Activated CD8-positive, alpha-beta memory T cell treated with anti-CD3 and anti-CD28 coated beads for 48 hours (primary cell): Measurements from ENCODE around the gene NEAT1.

ENCODE experiments used
- DNase-seq, 3 experiments: peaks; one replicate each; pipeline ENCODE4 v3.0.0-alpha.2; 2020; ENCODE audit warnings: low read depth in 2 of 3, low spot score in 2 of 3

The NEAT1 gene

GRCh38 chr11:65479184-65480145 is 56.9 kb downstream of the NEAT1 start:
- DNase-seq: no peak

GRCh38 chr11:65482306-65482850 is 59.8 kb downstream of the NEAT1 start:
- no peak for DNase-seq

DNA sequence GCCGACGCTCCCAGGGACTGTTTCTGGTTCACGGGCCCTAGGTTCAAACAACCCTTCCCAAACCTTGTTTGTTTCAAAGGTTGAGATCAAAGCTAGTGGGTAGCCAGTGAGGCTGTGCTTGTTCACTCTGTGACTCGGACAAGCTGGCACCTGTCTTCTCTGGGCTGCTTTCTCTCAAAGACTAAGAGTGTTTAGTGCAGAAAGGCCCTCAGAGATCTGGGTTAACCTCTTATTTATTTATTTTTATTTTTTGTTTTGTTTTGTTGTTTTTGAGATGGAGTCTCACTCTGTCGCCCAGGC is 63.3 kb downstream of the NEAT1 start:
- no peak for DNase-seq

GRCh38 chr11:65486570-65487466 is 64.2 kb downstream of the NEAT1 start:
- no peak for DNase-seq

DNA sequence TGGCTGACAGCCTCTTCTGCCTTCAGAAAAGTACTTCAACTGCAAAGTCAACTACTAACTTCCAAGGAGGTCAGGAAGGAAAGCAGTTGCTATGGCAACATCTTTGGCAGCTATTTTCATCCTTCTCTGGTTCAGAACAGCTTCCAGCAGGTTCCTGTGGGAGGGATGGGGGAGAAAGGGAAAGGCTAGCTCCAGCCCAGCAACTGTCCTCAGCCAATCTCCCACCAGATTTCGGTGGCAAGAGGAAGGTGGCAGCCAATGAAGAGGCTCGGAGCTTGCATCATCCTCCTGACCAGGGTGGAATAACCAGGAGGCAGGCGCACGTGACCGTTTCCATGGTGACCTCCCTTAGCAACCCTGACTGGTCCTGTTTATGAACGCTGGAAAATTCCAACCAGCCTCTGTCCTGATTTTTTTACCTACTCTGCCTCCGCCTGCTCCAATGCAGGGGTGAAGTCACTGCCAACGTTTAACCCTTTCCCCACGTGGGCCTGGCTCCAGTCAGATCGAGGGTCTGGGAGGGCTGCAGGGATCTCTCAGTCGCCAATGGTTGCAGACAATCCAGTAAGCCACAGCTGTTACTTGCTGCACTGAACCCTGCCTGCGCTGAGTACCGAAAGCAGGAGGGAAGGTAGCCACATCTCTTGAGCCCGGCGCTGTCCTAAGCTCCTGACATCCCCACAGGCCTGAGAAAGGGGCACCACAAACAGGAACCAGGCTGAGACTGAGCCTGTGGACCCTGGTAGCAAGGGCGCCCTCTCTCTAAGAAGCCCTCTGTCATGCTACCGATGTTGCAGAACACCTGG is 65.1 kb downstream of the NEAT1 start:
- no peak for DNase-seq

GRCh38 chr11:65488273-65489034 is 65.9 kb downstream of the NEAT1 start:
- no peak for DNase-seq

GRCh38 chr11:65489035-65489705 is 66.6 kb downstream of the NEAT1 start:
- DNase-seq: no peak

GRCh38 chr11:65489706-65490320 is 67.2 kb downstream of the NEAT1 start:
- DNase-seq: no peak

DNA sequence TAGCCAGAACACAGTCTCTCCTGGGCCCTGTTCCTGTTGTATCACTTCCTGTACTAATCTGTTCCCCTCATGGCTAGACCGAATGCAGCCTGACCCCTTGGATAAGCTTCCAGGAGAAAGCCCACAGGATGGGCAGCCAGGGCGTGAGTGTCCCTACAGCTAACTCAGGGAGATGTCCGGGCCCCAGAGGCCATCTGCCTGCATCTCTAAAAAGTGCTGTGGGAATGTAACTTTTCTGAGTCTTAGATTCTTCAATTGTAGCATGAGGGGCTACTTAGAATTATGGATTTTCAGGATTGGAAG is 68.5 kb downstream of the NEAT1 start:
- no peak for DNase-seq

DNA sequence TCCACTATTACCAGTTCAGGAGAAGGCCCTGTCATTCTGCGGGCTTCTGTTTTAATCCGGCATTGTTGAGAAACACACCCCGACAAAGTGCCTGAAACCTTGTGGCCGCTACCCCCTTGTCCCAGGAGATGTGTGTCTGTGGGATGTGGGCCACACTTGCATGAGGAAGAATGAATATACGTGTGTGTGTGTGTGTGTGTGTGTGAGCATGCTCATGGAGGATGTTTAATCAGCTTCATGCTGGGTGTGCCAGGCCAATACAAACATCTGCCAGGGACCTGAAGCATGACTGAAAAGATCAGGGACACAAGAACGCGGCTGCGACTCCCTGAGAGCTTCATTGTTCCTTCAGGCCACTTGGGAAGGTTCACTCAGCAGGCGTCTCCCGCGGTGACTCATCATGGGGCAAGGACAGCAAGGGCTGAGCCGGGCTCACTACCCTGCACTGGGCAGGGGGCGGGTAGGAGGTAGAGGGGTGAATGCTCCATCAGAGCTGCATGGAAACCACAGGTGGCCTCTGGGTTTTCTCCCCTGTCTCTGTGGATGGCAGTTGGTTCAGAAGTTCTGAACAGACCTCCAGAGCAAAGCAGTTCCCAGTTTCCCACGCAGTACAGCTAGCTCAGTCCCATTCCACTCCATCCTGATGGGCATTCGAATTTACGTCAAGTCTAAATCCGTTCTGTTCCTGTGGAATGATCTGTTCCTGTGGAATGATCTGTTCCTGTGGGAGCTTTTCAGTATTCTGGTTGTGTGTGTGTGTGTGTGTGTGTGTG is 69.2 kb downstream of the NEAT1 start:
- no peak for DNase-seq

GRCh38 chr11:65492387-65492636 is 69.7 kb downstream of the NEAT1 start:
- no peak for DNase-seq

GRCh38 chr11:65492637-65493366 is 70.2 kb downstream of the NEAT1 start:
- DNase-seq: no peak

DNA sequence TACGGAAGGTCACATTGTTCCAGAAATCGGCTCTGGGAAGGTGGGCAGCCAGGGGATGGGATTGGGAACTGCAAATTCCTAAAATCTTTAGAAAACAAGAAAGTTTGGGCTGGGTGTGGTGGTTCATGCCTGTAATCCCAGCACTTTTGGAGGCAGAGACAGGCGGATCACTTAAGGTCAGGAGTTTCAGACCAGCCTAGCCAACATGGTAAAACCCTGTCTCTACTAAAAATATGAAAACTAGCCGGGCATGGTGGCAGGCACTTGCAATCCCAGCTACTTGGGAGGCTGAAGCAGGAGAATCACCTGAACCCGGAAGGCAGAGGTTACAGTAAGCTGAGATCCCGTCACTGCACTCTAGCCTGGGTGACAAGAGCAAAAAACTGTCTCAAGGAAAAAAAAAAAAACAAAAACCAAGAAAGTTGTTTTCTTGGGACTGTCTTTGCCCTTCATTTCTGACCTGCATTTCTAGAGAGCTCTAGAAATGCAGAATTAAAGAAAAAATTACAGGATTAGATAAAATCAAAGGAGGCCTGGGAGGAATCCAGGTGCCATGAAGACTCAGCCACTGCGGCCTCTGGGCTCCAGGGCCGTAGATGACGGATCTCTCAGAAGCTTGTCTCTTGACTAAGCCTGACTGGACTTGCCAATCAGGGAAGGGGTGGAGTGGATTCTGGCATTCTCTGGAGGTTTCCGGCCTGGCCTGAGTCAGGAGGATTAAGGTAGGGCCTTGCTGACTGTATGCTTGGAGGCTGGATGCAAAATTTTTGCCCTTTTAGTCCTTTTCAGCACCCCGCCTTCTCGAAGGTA is 71.0 kb downstream of the NEAT1 start:
- no peak for DNase-seq
